HEK293T (cell line): ENCODE results near the gene HOXB3.

Experiments used
- FOXK2 ChIP-seq: fragments of 450-650 bp; IDR thresholded peaks from 2 replicates; pipeline ENCODE4 v1.6.1; 2016; ENCODE audit warnings: mild to moderate bottlenecking
- FOXM1 ChIP-seq: fragments of 450-650 bp; IDR thresholded peaks from 2 replicates; pipeline ENCODE4 v1.6.1; 2017; ENCODE audit warnings: mild to moderate bottlenecking, borderline replicate concordance
- SP1 ChIP-seq: fragments of 450-650 bp; IDR thresholded peaks from 2 replicates; pipeline ENCODE4 v1.6.1; 2017
- SUZ12 ChIP-seq: fragments of 450-650 bp; IDR thresholded peaks from 2 replicates; pipeline ENCODE4 v1.6.1; 2016; ENCODE audit warnings: mild to moderate bottlenecking

DNA sequence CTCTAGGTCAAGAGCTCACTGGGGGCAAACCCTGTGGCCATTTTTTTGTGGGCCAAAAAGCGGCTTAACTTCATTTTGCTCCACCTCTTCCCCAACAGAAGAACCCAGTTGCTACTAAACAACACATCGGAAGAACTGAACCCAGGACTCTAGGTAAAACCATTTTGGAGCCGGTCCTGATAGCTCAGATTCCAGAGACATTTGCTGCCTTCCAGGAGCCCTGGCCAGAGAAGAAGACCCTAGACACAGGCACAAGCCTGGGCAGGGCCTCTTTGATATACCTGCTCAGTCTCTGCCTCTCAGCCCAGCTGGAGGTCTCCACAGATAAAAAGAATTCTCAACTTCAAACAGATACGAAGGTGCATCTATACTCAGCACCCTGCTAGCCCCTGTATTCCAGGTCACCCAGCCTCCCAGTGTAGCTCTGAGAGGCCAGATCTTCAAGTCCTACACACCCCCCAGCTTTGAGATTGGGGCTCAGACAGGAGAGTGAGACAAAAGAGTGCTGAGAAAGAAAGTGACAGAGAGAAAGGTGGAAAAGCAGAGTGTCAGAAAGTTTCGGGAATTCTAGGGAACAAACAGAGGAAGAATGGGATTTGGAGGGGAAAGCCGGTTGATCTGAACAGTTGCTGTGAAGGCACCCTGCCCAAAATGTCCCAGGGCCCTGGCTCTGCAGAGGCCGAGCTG is 42.7 kb upstream of the HOXB3 start:
- TF ChIP-seq FOXM1 = no peak
- TF ChIP-seq FOXK2 = no peak
- no peak for TF ChIP-seq SP1
- no peak for TF ChIP-seq SUZ12
